HG02943 (cell line): ENCODE results near the gene CRYGN.

Experiments used
- ATAC-seq: cut with Tn5 transposase; IDR thresholded peaks from one replicate; pipeline ENCODE4 v1.9.1; 2021; ENCODE audit warnings: mild to moderate bottlenecking, low read depth, moderate library complexity; ENCODE audit not compliant: unreplicated experiment

CRYGN gene

DNA sequence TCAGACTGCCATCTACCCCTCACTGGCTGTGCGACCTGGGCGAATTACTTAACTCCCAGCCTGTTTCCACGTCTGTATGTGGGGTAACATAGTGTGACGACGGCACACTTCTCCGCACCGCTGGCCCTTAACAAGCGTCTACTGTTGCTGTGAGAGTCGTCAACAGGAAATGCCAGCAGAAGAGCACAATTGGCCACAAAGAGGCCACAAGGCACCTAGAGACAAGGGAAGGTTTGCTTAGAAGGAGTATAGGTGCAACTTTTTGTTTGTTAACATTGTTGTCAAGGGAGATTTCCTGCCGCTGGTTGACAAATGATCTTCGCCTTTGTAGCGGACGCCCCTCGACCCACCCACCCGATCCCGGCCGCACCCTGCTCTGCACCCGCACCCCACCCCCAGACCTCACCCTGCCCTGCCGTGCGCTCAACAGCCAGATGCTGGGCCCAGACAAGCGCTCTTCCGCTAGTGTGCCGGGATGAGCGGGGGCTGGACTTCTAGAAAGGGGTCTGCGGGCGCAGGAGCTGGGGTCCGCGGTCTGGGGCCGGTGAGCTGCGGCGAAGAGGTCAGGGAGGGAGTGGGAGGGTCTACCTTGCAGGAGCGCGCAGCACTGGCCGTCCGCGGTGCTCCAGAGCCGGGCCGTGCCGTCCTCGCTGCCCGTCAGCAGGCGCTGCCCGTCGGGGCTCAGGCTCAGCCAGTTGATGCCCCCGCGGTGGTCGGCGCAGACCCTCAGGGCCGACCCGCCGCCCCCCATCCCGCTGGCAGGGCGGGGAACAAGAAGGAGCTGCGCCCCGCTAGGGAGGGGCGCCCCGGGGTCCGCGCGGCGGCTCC lies 30.9 kb downstream of the CRYGN start:
- no peak for ATAC-seq

DNA sequence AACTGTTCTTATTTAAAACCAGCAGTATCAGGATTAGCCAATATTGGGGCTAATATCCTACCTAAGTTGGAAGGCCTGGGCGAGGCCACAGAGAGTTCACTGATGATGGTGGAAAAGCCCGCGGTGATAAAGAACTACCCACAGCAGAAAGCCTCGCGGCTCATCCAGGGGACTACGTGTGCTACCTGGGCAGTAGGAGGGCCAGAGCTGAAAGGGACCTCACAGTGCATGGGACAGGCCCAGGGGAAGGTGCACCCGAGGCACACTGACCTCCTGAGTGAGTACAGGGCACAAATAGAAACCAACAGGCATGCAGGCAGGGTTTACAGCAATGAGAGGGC lies 31.5 kb downstream of the CRYGN start:
- no peak for ATAC-seq

DNA sequence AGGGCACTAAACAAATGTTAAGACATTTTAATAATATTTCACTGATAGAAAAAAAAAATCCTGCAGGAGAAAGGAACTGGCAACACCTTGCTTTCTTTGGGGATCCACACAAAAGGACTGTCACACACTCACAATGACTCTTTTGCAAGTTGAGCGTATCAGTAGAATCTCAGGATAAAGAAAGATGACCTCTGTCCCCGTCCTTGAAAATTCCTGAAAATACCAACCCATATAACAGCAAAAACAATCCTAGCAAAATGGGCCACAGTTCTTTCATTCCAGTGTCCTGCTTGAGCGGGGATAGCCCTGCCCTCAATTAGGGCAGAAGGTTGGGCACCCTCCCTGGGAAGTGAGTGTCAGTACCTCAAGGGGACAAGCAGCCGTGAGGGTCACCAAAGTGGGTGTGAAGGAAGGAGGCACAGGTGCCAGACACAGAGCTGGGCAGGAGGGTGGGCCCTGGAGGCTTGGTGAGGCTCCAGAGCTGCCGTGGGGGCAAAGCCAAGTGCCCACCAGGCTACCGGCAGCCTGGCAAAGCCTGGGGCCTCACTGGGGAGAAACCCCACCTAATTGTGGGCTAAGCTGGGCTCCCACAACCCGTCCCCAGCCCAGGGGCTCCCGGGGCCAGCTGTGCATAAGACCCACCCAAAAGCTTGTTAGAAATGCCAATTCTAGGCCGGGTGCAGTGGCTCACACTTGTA lies 32.9 kb downstream of the CRYGN start:
- ATAC-seq = no peak

DNA sequence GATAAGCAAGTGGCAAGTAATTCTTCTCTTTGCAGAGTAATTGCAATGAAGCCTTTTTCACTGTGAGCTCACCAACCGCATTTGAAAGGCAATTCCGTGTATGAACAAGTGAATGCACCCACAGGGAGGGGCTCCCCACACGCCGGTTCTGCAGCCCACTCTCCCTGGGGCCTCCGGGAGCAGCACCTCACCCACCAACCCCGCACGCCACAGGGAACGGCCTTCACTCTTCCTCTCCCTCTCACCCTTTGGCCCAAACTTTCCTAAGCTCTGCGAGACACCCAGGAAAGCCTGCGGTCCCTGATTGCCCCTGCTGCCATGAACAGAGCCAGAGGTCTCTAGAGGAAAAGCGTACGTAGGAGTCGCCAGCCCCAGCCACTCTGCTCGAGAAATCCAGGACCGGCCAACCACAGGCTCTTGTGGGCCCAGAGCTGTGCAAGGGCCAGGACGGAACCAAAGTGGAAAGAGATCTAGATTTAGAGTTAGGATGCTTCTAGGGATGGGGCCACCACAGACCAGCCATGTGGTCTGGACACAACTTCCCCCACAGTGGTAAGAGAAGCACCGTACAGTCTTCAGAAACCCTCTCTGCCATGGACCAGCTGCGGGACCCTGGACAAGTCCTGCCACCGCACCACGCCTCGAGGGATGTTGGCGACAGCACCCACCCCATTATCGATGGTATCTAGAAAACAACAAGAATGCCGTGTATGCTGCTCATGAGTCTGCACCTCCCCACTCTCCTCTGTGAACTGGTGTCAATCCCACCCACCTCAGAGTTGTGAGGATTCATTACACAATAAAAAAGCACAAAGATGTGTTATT lies 33.7 kb downstream of the CRYGN start:
- no peak for ATAC-seq

DNA sequence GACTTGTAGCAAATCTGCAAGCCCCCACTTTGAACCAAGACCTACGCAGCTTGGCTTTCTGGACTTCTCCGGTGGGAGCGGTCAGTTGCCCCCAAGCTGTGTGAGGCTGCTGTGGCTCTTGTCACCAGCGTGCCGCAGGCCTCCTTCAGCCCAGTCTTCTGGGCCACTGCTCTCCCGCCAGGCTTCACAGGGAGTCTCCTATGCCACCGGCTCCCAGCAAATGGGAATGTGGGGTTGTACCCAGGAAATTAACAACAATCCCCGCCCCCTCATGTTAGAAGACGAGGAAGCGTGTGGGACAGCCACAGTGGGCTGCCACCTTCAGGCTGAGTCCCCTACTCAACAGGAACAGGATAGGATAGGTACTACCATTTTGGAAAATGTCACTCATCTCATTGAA lies 34.4 kb downstream of the CRYGN start:
- ATAC-seq = no peak

DNA sequence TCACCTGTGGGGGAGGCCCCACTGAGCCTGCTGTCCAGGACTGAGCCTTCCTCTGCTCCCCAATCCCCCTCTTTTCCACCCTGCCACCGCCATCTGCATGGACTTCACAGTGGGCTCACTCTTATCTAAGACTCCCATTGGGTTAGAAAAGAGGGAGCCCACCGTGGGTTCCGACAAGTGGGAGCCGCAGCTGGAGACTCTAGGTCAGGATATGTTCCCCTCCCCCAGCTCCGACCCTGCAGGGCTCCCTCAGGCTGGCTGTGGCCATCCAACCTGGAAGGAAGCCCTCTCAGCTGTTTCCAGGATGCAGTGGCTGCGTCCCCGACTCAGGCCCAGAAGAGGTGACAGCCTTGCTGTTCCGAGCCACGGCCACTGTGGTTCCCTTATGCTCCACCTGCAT lies 34.9 kb downstream of the CRYGN start:
- ATAC-seq = no peak

DNA sequence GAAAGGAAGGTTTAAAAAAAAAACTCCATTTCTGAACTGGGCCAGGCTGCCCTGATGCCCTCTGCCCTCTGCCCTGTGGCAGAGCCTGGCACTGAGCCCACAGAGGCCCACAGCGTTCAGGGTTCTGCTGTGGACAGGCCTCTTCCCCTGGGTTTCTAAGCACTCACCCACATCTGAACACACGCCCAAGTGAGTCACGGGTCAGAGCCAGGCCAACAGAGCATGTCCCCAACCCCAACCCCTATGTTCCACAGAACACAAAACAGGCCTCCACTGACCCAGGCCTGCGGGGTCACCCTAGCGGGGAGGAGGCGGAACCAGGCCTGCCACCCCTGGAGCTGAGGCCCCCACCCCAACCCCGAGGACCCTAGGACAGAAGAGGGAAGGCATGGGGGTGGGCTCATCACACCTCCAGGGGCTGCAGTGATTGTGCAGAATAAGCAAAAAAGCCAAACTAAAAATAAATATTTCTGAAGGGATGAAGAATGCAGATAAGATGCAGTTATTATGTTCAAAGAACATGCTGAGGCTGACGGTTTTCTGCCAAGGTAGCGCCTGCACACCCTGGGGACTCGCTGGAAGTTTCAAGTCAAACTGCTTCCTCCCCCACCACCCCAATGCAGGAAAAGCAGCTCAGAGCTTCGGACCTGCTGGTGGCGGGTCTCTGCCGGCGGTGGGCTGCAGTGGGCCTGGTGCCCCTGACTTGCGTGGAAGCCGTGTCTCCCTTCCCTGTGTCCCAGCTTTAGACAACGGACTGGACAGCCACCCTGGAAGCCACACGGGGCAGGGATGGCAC lies 35.5 kb downstream of the CRYGN start:
- ATAC-seq = no peak

DNA sequence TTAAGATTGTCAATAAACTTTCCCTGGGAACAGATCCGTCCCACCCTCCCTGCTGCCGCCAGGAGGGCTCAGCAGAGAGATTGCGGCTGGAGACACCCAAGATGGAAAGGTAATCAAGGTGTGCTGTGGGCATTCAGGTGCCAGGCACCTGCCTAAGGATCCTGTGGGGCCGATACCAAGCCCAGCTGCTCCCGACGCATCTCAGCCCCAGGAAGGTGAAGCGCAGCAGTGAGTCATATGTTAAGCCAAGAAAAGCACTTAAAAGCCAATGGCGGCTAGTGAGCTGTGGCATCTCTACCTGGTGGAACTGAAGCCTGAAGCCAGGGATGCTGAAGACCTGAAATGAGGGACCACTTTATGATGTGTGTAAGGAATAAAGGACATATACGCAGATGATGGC lies 36.2 kb downstream of the CRYGN start:
- ATAC-seq = no peak

DNA sequence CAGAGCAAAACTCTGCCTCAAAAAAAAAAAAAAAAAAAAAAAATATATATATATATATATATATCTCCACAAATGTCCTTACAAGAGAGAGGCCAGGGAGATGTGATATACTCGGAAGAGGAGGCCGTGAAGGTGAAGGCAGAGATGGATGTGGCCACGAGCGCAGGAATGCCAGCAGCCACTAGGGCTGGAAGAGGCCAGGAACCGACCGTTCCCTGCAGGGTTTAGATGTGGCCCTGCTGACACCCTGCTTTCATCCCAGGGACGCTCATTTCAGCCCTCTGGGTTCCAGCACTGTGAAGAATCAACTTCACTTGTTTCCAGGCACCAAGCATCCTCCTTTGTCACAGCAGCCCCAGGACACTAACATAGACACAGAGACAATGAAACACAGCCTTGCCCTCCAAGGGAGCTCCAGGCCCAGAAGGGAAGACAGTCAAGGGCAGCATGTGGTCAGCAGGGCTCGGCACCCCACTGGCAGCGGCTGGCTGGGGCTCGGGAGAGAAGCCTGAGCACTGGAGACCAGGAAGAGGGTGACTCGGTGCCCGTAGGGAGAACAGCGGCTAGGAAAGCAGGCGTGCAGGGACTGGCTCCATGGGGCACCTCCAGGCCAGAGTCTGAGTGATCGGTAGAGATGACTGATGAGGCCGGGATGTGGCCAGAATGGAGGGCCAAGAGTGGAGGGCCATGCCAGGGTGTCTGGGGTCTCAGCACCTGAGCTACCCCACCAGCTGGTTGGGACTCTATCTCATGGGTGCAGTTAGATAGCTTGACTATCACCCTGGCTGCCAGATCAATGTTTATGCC lies 37.7 kb downstream of the CRYGN start:
- ATAC-seq = no peak

DNA sequence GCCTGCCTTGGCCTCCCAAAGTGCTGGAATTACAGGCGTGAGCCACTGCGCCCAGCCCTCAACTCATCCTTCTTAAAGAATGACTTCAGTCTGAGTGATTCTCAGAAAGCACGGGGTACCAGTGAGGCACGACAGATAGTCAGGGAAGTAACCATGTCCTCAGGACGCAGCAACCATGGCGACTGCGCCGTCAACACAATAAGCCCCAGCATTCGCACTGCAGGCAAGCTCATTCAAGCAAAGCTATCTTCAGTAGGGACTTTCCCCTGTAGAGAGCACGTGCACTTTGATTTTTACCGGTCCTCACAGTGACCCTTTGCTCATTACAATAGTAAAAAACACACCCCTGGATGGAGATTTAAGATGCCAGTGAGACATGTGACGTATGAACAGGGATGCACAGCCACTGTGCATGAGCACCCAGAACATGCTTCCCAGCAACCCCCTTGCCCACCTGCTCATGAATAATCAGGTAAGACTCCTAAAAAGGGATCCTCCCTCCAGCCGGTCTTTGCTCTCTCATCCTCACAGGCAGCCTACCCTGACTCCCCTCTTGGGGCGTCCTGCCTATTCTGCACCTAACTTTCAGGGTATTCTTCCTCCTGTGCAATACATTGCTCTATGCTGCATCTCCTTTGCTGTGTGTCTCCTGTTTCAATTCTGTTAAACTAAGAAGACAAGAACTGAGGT lies 39.2 kb downstream of the CRYGN start:
- peak; percentile 55 for ATAC-seq

DNA sequence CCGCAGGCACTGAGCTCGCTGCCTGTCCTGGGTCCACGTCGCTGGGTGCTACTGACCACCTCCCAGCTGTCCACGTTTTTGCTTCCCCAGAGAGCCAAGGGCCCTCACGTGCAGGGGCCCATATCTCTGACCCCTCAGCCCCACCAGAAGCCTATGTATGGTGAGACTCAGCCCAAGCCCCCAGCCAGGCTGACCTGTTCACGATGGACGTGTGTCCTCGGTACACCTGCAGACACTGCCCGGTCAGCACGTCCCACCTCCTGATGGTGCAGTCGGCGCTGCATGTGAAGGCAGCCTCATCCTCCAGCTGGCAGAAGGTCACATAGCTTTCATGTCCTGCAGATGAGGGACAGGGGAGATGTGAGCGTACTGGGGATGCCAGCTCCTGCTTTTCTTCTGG lies 40.0 kb downstream of the CRYGN start:
- ATAC-seq = no peak

DNA sequence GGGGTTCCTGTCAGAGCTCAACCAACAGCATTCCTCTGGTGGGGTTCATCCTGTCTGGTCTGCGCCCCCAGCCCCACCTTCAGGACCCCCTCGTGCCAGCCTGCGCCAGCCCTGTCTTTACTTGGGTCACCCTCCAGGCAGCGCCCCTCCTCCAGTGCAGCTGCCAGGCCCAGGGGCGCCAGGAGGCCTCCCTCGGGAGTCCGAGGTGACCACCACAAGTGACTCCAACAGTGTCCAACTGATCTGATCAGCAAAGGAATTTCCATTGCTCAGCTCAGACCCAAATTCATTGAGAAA lies 40.7 kb downstream of the CRYGN start:
- ATAC-seq = no peak

DNA sequence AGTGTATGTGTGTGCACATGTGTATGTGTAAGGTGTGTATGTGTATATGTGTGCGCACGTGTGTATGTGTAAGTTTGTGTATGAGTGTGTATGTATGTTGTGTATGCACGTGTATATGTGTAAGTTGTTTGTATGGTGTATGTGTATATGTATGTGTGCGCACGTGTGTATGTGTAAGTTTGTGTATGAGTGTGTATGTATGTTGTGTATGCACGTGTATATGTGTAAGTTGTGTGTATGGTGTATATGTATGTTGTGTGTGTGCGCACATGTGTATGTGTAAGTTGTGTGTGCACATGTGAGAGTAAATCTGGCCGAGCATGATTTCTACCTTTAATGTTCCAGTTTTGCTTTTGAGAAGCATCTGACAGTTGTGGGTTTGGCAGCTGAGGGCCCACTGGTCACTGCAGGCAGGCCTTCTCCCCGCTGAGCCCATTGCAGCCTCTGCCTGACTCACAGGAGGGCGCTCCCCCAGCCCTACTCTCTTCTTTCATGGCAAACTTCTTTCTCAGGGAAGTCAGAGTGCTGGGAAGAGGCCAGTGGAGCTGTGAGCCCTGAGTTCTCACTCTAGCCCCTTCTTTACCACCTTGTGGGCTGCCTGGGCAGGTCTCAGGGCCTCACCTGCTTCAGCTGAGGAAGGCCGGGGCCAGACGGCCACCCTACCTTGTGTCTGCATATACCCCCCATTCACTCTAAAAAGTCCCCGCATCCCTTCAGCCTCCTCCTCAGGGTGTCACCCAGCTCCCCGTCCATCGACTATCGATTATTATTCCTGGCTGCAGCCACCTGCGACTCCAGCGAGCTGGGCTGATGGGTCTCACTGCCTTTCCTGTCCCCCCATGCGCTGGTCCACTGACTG lies 41.3 kb downstream of the CRYGN start:
- ATAC-seq = no peak

DNA sequence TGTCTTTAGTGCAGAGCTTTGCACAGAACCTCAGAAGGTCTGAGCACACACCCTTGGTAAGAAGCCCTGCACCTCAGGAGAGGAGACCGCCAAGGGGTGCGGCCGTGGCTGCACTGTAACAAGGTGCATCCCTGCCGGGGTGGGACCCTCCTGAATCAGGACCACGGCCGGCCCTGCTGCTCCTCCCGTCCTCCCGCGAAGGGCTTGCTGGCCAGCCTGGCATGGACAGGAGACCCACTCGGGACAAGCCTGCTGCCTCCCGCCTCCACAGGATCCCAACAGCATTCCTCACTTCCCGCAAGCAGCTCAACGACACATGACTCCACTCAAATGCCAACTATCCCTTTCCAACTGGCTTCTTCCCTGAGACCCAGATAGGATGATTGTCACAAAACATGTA lies 42.9 kb downstream of the CRYGN start:
- no peak for ATAC-seq

DNA sequence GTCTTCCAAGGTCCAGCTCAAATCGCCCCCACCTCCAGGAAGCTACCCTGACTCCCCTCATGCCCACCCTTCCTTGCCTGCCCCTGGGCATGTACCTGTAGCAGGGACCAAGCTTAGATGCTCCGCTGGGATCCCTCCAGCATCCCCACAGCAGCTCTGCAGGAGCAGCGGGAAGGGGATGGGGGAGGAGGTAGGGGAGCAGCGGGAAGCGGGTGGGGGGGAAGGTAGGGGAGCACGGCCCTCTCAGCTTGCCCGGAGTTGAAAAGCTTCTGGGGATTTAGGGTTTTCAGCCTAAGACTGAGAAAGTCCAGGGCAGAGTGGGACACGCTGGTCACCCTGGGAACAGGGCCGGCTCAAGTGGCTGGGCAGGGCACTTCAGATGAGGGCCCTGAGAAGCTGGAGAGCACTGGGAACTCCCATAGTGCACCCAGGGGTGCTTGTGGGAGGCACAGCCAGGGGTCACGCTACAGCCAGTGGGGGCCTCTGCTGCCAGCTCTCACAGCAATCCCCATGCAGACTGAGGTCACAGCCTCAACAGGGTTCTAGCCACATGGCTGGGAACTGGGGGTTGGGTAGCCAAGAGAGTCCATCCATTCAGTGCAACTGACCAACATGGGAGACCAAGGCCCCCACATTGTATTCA lies 43.5 kb downstream of the CRYGN start:
- no peak for ATAC-seq

DNA sequence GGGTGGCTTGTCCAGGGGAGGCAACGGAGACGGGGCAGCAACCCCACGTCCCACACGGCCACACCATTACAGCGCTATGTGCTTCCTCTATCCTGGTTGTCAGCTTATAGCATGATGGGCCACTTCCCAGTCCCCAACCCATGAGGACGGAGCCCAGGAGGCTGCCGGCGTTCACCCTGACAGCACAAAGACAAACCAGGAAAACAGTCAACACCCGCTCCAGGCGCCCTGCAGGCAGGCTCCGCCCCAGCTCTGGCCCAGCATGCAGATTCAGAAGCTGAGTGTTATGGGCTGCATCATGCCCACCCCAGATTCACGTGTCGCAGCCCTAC lies 44.9 kb downstream of the CRYGN start:
- ATAC-seq = no peak

DNA sequence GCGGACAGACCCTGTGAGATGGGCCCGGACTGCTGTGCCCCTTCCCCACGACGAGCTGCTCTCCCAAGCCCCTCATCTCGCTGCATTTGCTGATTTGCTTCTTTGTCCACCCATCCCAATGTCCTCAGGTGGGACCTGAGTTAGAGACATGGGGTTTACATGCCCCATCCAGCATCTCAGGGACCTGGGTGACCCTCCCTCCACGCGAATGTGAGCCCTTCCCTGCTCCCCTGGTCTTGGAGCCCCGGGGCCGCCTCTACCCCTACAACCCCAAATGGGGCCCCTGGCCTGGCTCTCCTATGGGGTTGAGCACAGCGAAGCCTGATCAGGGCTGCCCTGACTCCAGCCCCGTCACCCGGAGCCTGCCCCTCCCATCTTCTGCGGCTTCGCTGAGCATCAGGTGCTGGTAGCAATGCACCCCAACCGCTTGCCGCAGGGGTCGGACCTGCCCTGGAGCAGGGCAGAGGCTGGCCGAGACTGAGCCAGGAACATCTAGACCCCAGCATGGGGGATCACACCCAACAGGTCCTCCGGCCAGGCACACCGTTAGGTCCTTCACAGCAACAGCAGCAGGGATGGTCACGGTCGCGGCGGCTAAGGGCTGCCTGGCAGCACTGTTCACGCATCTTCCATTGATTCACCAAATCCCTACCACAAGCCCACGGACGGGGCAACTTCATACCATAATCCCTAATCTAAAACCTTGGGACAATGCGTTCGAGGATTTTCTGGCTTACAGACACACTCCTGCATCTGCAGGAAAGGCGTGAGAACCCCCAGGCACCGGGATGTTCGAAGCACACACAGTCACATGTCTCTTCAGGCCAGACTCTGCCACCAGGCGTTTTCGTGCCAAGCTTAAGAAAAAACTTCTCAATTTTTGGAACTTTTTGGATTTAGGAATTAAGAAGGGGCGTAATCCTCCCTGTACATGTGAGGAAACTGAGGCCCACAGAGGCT lies 45.6 kb downstream of the CRYGN start:
- no peak for ATAC-seq
